Prostate gland (tissue), 2 donors: ENCODE data around the gene ITGA1.

Source experiments
- CTCF ChIP-seq, 4 experiments: fragments of 200-600 bp in 2 of 4; fragments of 450-650 bp in 2 of 4; sonication (generic) in 2 of 4; IDR thresholded peaks; 1 replicate in 3 of 4; 2 replicates in 1 of 4; pipeline ENCODE4 v1.5.1; 2016 to 2019; ENCODE audit warnings: antibody characterized with exemption in 4 of 4, mild to moderate bottlenecking in 2 of 4, moderate library complexity in 2 of 4
- POLR2A ChIP-seq: fragments of 450-650 bp; IDR thresholded peaks from one replicate; pipeline ENCODE4 v1.6.1; 2016; ENCODE audit warnings: antibody characterized with exemption, mild to moderate bottlenecking

- TF ChIP-seq CTCF (IDR thresholded peaks at IDR 0.05) (no peak), POLR2A (no peak)
Measured at GRCh38 chr5:52778781-52779180, 8.9 kb upstream of the ITGA1 start.
